IPS DF 4.7 (cell line): ENCODE measurements around the gene ENDOG.
"Not testable (repeated sequence)": the region's sequence is repeated elsewhere in the genome, so short reads cannot be mapped to it uniquely, and the experiment has no call there.

Experiments
- DNase-seq: peaks from one replicate; pipeline ENCODE4 v3.0.0-alpha.2; 2013; ENCODE audit warnings: low spot score; ENCODE audit errors: extremely low read depth

The ENDOG gene

DNA sequence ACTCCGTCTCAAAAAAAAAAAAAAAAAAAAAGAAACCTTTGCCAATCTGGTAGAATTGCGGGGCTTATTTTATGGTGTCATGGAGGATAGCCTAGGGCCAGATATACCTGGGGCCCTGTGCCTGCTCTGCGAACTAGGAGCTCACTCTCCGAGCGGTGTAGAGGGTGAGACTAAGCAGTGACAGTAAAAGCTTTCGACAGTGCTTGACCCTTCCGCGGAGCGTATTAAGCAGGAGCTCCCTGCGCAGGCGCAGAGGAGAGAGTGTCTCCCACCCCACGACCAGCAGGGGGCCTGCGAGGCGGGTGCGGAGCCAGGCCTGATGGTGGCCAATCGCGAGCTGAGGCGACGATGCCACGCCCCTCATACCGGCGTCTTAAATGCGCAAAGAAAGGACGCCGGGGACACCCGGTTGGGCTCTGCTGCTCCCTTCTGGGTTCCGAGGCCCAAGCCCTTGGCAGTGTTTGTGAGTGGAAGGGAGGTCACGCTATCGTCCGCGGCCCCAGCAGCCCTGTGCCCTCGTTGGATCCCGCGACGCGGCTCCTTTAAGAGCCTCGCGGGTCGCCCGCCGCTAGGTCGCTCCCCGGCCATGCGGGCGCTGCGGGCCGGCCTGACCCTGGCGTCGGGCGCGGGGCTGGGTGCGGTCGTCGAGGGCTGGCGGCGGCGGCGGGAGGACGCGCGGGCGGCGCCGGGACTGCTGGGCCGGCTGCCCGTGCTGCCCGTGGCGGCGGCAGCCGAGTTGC lies at the start of gene ENDOG:
Gene ENDOG (plus strand): TSS at position 402 of the 740 bp plus-strand sequence. CDS start 185 bp downstream, at position 587.
- peak; percentile 71 for DNase-seq

DNA sequence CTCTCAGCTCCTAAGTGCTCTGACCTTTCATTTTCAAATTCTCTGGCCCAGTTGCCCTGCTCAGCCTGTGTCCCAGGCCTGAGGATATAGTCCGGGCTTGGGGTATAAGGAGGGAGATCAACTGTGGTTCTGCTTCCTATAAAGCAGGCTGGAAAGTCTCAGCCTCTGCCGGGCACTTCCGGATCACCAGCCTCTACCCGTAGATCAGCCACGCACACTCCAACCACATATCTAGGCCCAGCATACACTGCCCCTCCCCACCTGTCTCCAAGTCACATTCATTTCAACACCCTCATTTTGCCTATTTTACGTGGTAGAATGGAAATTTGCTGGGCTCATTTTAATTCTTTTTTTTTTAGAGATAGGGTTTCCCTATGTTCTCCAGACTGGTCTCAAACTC lies 49.7 kb upstream of the ENDOG start:
- no peak for DNase-seq

DNA sequence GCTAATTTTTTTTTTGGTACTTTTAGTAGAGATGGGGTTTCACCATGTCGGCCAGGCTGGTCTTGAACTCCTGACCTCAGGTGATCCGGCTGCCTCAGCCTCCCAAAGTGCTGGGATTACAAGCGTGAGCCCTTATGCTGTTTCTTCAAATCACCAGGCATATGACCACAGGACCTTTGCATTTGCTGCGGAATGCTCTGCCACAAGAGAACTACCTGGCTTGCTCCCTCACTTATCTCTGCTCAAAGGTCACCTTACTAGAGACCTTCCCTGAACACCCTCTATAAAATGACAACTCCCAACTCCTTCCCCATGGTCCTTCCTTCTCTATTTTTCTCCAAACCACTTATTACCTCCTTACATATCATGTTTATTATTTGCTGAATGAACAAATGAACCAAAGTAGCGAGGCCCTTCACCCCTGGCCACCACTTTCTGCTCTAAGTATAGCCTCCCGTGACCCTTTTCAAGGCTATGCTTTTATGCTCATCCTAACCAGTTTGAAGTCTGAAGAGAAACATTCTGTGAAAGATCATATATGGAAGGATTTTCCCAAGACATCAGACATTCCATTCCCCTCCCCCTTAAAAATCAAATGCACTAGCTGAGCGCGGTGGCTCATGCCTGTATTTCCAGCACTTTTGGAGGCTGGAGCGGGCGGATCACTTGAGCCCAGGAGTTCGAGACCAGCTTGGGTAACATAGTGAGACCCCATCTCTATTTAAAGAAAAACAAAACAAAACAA lies 47.8 kb upstream of the ENDOG start:
- DNase-seq, result no peak

DNA sequence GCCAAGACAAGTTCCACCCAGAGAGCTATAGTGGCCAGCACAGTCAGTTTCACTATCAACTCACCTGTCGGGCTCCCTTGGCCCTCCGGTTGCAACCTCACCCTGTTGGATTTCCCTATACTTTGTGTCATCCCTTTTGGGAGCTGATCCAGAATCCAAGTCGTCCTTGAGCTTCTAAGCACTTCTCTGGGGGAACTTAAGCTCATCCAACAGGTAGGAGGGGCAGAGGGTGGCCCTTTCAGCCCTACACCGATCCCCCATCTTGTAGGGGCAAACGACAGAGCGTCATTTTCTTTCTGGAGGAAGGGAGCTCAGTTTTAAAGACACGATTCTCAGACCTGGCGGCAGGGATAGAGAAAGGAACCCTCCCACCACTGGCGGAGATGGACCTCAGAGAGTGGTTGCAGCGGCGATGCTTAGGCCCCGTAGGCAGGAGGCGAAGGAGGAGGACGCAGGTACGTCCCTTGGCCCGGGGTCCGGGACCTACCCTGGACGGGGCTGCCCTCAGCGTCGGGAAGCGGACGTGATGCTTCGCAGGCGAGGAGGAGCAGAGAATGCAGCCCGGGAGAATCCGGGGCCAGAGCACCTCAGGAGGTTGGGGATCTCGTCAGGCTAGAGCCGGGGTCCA lies 47.1 kb upstream of the ENDOG start:
- DNase-seq, result no peak

DNA sequence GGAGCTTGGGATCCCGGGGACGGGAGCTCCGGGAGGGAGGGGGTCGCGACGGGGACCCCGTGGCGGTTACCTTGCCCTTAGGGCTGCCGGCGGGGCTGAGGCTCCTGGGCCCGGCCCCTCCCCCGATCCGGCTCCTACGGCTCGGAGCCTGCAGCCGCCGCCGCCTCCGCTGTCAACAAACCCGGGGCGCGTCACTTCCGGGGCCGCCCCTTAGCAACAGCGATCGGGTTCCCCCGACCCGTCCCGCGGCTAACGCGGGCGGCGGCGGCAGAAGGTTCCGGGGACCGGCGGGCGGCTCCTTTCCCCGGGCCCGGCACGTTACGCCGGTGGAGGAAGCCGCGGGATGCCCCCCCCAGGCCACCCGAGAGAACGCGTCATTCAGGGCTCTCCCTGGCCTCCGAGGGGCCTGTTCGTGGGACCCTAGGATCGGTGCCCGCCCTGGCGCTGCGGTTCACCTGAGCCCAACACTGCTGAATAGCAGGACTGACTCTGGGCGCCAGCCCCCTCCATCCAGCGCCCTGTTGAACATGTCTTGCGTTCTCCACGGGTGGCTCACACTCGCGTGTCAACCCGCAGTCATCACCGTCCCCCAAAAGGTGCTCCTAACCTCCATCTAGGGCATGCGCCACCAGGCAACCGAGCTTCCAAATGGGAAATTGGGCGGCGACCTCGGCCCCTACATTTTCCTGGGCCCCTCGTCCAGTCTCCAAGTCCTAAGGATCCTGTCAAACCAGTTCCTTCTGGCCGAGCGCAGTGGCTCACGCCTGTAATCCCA lies 46.4 kb upstream of the ENDOG start, which contains the start of gene ZER1:
Gene ZER1 (minus strand): TSS at position 183 of the 775 bp plus-strand sequence. CDS start 16,362 bp downstream, outside the sequence.
- DNase-seq, result peak; percentile 14

DNA sequence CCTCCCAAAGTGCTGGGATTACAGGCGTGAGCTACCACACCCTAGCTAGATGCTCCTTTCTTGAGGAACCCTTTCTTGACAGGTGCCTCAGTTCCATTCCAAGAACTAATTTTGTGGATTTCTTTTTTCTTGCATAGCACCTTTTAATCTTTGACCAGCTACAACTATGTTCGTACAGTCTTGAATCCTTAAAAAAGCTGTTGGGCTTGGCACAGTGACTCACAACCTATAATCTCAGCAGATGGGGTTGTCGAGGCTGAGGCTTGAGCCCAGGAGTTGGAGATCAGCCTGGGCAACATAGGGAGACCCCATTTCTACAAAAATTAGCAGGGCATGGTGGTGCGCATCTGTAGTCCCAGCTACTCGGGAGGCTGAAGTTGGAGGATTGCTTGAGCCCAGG lies 45.3 kb upstream of the ENDOG start:
- no peak for DNase-seq

DNA sequence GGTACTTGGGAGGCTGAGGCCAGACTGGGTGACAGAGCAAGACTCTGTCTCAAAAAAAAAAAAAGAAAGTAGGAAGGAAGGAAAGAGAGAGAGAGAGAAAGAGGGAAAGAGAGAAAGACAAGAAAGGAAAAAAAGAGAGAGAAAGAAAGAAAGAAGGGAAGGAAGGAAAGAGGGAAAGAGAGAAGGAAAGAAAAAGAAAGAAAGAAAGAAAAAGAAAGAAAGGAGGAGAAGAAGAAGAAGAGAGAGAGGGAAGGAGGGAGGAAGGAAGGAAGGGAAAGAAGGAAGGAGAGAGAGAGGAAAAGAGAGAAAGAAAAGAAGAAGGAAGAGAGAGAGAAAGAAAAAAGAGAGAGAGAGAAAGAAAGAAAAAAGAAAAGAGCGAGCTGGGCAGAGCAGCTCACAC lies 43.5 kb upstream of the ENDOG start:
- no peak for DNase-seq

DNA sequence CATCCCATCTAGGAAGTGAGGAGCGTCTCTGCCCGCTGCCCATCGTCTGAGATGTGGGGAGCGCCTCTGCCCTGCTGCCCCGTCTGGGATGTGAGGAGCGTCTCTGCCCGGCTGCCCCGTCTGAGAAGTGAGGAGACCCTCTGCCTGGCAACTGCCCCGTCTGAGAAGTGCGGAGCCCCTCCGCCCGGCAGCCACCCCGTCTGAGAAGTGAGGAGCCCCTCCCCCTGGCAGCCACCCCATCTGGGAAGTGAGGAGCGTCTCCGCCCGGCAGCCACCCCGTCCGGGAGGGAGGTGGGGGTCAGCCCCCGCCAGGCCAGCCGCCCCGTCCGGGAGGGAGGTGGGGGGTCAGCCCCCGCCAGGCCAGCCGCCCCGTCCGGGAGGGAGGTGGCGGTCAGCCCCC lies 38.2 kb upstream of the ENDOG start:
- not testable (repeated sequence) for DNase-seq

DNA sequence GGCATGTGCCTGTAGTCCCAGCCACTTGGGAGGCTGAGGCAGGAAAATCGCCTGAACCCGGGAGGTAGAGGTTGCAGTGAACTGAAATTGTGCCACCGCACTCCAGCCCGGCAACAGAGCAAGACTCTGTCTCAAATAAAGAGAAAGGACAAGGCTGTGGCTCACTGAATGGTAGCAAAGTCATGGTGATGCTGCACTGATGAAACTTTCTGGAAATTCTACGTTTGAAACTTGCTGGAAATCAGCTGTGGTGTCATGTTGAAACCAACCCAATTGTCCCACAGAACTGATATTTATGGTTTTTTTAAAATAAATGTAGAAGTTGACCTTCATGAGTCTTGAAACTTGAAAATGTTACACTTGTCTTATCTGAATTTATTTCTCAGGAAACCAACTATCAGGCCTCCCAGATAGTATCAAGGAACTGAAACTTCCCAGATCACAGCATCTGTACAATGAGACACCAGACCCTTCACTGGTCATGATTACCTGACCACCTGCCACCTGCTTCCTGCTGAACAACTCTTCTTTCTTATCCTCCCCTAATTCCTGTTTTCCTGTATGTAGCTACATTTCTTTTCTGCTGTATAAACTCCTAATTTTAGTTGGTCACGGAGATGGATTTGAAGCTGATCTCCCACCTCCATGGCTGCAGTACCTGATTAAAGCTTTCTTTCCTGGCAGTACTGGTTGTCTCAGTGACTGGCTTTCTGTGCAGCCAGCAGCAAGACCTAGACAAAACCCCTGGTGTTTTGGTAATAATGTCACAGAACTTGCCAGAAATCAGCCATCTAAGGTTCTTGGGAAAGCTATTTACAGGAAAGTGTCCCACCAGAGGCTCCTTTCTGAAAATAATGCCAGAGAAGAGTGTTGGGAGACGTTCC lies 36.9 kb upstream of the ENDOG start:
- no peak for DNase-seq

DNA sequence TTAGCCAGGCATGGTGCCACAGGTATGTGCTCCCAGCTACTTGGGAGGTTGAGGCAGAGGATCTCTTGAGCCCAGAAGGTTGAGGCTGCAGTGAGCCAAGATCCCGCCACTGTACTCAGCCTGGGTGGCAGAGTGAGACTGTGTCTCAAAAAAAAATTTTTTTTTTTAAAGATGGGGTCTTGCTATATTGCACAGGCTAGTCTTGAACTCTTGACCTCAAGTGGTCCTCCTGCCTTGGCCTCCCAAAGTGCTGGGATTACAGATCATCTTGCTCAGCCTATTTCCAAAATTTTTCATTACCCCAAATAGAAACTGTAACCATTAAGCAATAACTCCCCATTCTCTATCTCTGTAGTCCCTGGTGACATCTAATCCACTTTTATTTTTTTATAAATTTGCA lies 35.6 kb upstream of the ENDOG start:
- no peak for DNase-seq

DNA sequence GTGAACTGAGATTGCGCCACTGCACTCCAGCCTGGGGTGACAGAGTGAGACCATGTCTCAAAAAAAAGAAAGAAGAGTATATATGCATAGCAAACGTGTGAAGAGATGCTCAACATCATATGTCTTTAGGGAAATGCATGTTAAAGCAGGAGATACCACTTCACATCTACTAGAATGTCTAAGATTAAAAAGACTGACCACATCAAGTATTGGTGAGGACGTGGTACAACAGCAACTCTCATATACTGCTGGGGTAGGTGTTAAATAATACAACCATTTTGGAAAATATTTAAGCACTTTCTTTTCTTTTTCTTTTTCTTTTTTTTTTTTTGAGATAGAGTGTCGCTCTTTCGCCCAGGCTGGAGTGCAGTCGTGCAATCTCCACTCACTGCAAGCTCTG lies 32.9 kb upstream of the ENDOG start:
- DNase-seq, result no peak

DNA sequence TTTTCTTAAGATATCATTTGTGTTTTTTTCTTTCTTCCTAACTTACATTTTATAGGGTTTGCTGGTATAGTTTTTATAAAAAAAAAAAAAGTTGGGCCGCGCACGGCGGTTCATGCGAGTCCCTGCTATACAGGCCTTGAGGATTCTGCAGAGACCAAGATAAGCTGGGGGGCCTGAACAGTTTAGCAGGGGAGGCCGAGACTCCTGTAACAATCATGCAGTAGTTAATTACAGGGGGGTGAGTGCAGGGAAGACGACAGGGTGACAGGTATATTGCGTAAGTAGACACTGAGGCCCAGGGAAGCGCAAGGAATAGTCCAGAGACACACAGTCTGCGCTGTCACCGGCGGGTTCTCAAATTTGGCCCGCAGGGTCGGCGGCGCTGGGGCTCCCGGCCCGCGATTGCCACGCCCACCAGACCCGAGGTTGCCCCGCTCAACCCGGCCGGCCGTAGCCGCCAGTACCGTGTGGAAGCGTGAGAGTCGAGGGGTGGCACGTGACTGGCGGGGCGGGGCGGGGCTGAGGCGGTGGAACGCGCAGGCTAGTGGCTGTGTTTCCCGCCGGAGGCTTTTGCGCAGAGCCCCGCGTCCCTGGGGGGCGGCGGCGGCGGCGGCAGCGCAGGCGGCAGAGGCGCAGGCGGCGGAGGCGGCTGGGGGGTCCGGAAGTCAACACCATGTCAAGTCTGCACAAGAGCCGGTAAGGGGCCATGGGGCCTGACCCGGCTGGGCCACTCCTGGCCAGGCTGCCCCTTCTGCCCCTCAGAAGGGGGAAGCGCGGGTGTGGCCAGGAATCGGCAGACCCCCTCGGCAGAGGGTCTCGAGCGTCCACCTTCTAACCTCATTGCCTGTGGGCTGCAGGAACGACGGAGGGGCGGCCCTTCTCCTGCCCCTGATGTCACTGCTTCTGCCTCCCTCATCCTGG lies 31.4 kb upstream of the ENDOG start, which contains the start of gene TBC1D13:
Gene TBC1D13 (plus strand): TSS at position 573 of the 921 bp plus-strand sequence. CDS start 101 bp downstream, at position 674.
- peak; percentile 9 for DNase-seq

DNA sequence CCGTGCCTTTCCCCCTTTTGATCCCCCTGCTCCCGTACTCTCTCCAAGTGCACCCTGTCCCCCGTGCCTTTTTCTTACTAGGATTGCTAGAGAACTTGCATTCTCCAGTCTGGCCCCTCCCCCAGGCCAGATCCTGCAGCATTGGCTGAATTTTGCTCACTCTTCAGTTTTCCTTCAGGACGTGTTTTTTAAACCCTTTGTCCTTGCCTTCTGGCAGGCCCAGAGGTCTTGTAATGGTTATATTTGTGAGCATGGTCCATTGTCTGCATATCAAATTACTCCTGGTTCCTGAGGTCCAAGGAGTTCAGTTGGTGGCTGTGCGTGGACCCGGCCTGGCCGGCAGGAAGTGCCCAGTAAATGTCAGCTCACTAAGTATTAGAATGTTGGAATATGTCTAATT lies 30.6 kb upstream of the ENDOG start:
- DNase-seq, result no peak

DNA sequence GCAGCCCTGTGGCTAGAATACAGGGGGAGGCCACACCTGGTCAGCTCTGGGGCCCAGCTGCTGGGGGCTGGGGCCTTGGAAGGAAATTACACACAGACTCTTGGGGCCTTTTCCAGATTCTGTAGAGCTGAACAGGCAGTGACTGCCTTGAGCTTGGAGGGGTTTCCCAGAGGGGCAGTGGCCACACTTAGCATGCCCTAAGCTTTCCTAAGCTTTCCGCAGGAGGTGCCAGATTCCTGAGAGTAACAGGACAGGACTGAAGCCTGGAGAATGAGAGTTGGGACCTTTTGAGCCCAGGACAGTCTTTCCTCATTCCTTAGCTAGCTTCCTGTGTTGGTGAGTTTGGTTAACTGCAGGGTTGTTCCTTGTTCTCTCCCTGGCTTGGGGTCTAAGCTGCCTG lies 29.9 kb upstream of the ENDOG start:
- no peak for DNase-seq

DNA sequence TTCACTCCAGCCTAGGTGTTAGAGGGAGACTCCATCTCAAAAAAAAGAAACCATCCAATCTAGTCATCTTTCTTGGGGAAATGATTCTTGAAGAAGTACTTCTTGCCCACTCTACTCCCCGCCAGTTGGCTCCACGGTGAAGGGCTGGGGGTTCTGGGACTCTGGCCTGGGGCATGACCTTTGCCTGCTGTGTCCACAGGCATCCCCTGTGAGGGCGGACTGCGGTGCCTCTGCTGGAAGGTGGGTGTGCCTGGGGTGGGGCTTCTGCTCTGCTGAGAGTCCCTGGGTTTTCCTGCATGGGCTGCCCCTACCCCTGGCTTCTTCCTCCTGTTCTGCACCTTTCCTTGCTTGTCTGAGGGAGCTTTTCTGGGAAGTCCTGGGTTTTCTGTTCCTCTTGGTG lies 27.8 kb upstream of the ENDOG start:
- DNase-seq, result no peak

DNA sequence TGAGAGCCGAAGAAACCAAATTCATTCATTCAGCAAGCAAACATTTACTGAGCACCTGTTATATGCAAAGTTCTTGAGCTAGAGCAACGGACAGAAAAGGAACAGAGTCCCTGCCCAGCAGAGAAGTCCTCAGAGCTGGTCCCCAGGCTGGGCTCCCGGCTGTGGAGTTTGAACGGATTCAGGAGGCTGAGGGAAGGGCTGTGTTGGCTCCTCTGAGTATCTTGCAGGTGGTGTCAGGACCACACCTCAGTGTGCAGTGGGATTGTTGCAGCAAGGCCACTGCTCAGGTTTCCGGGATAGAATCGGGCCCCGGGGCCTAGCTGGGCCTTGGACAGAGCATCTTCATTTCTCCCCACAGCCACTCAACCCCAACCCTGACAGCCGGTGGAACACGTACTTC lies 26.2 kb upstream of the ENDOG start:
- no peak for DNase-seq

DNA sequence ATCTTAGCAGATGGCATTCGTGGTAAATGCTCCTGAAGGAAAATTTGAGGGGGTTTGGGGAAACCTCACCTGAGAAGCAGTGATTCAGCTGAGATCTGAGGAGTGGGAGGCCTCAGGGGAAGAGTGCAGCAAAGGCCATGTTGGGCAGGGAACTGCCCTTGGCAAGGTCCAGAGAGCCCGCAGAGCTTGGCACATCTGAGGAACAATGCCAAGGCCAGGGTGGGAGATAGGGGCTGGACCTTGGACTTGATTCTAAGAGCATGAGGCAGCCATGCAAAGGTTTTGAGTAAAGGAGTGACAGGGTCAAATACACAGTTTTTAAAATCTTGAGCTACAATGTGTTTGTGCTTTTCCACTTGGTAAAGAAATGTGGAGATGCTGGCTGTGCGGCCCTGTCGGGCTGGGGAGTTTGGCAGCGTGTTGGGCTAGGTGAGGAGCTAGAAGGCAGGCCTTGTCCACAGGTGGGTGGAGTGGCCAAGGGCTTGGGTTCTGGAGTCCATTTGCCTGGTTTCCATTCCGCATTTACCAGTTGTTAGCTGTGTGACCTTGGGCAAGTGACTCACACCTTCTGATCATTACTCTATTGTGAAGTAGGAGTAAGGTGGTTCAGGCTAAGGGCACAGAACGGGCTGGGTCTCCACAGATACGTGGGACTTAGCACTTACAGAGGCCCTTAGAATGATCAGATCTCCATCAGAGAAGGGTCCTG lies 25.2 kb upstream of the ENDOG start:
- no peak for DNase-seq

DNA sequence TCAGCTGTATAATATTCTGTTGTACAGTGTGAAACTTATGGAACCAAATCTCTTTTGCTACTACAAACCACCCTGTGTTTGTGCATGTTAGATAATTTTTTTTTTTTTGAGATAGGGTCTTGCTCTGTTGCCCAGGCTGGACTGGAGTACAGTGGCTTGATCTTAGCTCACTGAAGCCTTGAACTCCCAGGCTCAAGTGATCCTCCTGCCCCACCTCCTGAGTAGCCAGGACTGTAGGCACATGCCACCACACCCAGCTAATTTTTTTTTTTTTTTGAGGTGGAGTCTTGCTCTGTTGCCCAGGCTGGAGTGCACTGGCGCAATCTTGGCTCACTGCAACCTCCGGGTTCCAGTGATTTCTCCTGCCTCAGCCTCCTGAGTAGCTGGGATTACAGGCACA lies 23.3 kb upstream of the ENDOG start:
- DNase-seq, result not testable (repeated sequence)

DNA sequence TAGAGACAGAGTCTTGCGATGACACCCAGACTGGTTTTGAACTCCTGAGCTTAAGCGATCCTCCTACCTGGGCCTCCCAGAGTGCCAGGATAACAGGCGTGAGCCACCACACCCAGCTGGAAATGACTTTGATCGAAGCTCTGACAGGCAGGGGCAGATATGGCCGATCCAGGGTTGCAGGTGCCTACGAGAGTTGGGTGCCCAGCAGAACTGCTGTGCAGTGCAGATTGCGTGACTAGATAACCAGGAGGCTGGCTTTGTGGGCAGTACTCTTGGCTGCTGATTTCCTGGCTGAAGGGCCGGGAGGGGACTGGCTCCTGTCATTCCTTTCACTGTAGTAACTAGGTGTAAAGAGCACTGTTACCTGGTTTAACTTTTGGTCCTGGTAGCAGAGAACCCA lies 19.4 kb upstream of the ENDOG start:
- no peak for DNase-seq
